Neuronal stem cell (in vitro differentiated cells): ENCODE measurements around the gene SPECC1.
A peak's percentile ranks its signal among the peaks of the same experiment; 100 is the strongest.

ENCODE experiments used
- DNase-seq: peaks from one replicate; pipeline ENCODE4 v3.0.0-alpha.2; 2013; ENCODE audit warnings: low spot score
- H2AFZ ChIP-seq: one replicate; pipeline ENCODE4 v1.6.1; 2013; ENCODE audit warnings: mild to moderate bottlenecking, low read length, inconsistent platforms
- H2AK5ac ChIP-seq: 2 replicates; pipeline ENCODE4 v1.6.1; 2013; ENCODE audit warnings: low read depth, mild to moderate bottlenecking, inconsistent platforms, low read length, moderate library complexity, mixed read lengths
- H2BK120ac ChIP-seq: 2 replicates; pipeline ENCODE4 v1.6.1; 2013; ENCODE audit warnings: low read depth, mild to moderate bottlenecking, inconsistent platforms, low read length, moderate library complexity, mixed read lengths
- H2BK12ac ChIP-seq: one replicate; pipeline ENCODE4 v1.6.1; 2013; ENCODE audit warnings: low read length, inconsistent platforms
- H2BK15ac ChIP-seq: 2 replicates; pipeline ENCODE4 v1.6.1; 2013; ENCODE audit warnings: mild to moderate bottlenecking, low read length, inconsistent platforms, mixed read lengths
- H2BK5ac ChIP-seq: one replicate; pipeline ENCODE4 v1.6.1; 2013; ENCODE audit warnings: inconsistent platforms, mild to moderate bottlenecking, low read length, moderate library complexity
- H3K14ac ChIP-seq: one replicate; pipeline ENCODE4 v1.6.1; 2013; ENCODE audit warnings: low read length, inconsistent platforms
- H3K18ac ChIP-seq: 2 replicates; pipeline ENCODE4 v1.6.1; 2013; ENCODE audit warnings: low read length, inconsistent platforms
- H3K23ac ChIP-seq: 2 replicates; pipeline ENCODE4 v1.6.1; 2013; ENCODE audit warnings: low read depth, mild to moderate bottlenecking, mixed read lengths, low read length, inconsistent platforms; ENCODE audit not compliant: poor library complexity
- H3K27ac ChIP-seq: replicated peaks from 3 replicates; pipeline ENCODE4 v1.5.1; 2013; ENCODE audit warnings: low read length, inconsistent platforms
- H3K27me3 ChIP-seq, 3 experiments: 2 replicates each; pipeline ENCODE4 v1.6.1; 2013; ENCODE audit warnings: low read length in 3 of 3, mild to moderate bottlenecking in 2 of 3, inconsistent platforms in 1 of 3, low read depth in 1 of 3, mixed read lengths in 1 of 3, moderate library complexity in 1 of 3; ENCODE audit not compliant: control insufficient read depth in 3 of 3, insufficient read depth in 3 of 3
- H3K36me3 ChIP-seq, 2 donors: replicated peaks in 1 of 2; 2 replicates each; pipeline ENCODE4 v1.6.1; 2013; ENCODE audit warnings: low read length in 2 of 2; ENCODE audit not compliant: control insufficient read depth in 2 of 2, insufficient read depth in 2 of 2
- H3K4ac ChIP-seq: 2 replicates; pipeline ENCODE4 v1.6.1; 2013; ENCODE audit warnings: inconsistent platforms, mild to moderate bottlenecking, low read length, moderate library complexity
- H3K4me1 ChIP-seq, 2 donors: 1 replicate in 1 of 2; 2 replicates in 1 of 2; pipeline ENCODE4 v1.6.1; 2013; ENCODE audit warnings: low read length in 2 of 2, low read depth in 1 of 2; ENCODE audit not compliant: control insufficient read depth in 2 of 2, insufficient read depth in 1 of 2
- H3K4me2 ChIP-seq: one replicate; pipeline ENCODE4 v1.6.1; 2013; ENCODE audit warnings: mild to moderate bottlenecking, low read length, inconsistent platforms; ENCODE audit not compliant: insufficient read depth, poor library complexity, severe bottlenecking
- H3K4me3 ChIP-seq, 2 donors: 2 replicates each; pipeline ENCODE4 v1.5.1; 2013; ENCODE audit warnings: low read length in 2 of 2, mild to moderate bottlenecking in 2 of 2, inconsistent platforms in 1 of 2, moderate library complexity in 1 of 2
- H3K79me1 ChIP-seq: one replicate; pipeline ENCODE4 v1.6.1; 2013; ENCODE audit warnings: low read depth, mild to moderate bottlenecking, inconsistent platforms, low read length, moderate library complexity
- H3K9ac ChIP-seq: one replicate; pipeline ENCODE4 v1.6.1; 2013; ENCODE audit warnings: mild to moderate bottlenecking, low read depth, low read length, inconsistent platforms; ENCODE audit not compliant: poor library complexity
- H3K9me3 ChIP-seq, 2 donors: replicated peaks in 1 of 2; 2 replicates each; pipeline versions ENCODE3 to v1.6.1; 2013; ENCODE audit warnings: low read length in 2 of 2, mild to moderate bottlenecking in 2 of 2, inconsistent platforms in 1 of 2, low read depth in 1 of 2, mixed read lengths in 1 of 2, moderate library complexity in 1 of 2; ENCODE audit not compliant: control insufficient read depth in 2 of 2, insufficient read depth in 1 of 2
- H4K8ac ChIP-seq: one replicate; pipeline ENCODE4 v1.6.1; 2013; ENCODE audit warnings: low read depth, mild to moderate bottlenecking, inconsistent platforms, low read length, moderate library complexity
- H4K91ac ChIP-seq: one replicate; pipeline ENCODE4 v1.6.1; 2013; ENCODE audit warnings: low read length, low read depth, mild to moderate bottlenecking, inconsistent platforms; ENCODE audit not compliant: poor library complexity
- WGBS, 2 donors: extraction: QIAGEN DNeasy Blood & Tissue Kit; methylation state at CpG; one replicate each; pipeline ENCODE4 v1.1.7; 2013; ENCODE audit warnings: missing lambda C conversion rate in 2 of 2, mixed read lengths in 1 of 2; ENCODE audit not compliant: insufficient read length in 2 of 2, insufficient replicate concordance in 1 of 2; ENCODE audit errors: extremely low coverage in 2 of 2; 5-methylcytosine and 5-hydroxymethylcytosine counted together

SPECC1 gene

DNA sequence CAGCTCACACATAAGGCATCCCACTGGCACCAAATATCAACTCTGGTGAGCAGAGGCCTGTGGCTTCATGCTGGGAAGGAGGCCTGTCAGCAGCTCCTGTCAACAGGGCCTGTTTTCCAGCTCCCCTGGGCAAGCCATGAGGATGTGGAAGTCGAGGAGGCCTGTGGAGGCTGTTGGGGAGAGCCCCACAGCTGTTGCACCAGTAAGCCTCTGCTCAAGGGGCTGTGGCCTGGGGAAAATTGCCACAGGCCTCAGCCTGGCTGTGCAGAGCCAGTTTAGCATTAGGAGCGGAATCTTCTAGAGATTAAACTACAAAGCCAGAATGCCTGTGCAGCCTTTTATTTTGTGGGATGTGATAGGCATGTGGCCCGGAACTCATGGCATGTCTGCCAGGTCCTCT is 202.1 kb downstream of the SPECC1 start:
- no peak overlapping the region for H2BK15ac ChIP-seq
- H3K14ac ChIP-seq = no peak overlapping the region
- peaks cover 3 to 17% of the 10 kb centered on the region in 2 donors for H3K36me3 ChIP-seq
- H4K8ac ChIP-seq = no peak overlapping the region
- no peak overlapping the region for H2BK120ac ChIP-seq
- H3K4ac ChIP-seq = no peak overlapping the region
- no peak overlapping the region for H4K91ac ChIP-seq
- H3K9ac ChIP-seq = no peak overlapping the region
- no peak overlapping the region for H3K27ac ChIP-seq
- WGBS, 2 donors = no CpG with 5 or more reads among the region's 3 CpGs
- no peak overlapping the region for H2BK5ac ChIP-seq
- DNase-seq = no peak
- H2BK12ac ChIP-seq = no peak overlapping the region
- peaks cover 3% of the 10 kb centered on the region for H3K79me1 ChIP-seq
- H3K4me1 ChIP-seq = peaks cover 0 to 5% of the 10 kb centered on the region in 2 donors
- no peak overlapping the region for H3K23ac ChIP-seq
- H2AFZ ChIP-seq = no peak overlapping the region
- H3K4me2 ChIP-seq = no peak overlapping the region
- peaks cover 0 to 10% of the 10 kb centered on the region in 2 donors for H3K9me3 ChIP-seq
- H2AK5ac ChIP-seq = no peak overlapping the region
- no peaks in the 10 kb centered on the region for H3K27me3 ChIP-seq
- H3K18ac ChIP-seq = no peak overlapping the region
- no peak overlapping the region for H3K4me3 ChIP-seq

DNA sequence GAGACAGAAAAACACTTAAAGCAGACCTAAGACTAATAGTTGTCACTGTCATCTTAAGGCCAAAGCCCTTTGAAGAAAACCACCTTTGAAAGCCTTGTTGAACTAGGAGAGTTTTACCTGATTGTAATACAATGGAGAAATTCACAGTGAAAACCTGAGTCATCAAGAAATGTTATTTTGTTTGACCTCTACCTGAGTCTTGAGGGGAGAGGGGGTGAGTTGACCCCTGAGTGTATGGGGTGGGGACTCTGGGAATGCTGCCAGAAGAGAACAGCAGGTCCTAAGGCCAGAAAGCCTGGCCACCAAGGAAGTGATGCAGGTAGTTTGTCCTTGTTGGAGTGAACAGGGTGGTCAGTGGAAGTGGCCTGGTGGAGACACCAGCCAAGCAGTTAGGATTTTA is 204.3 kb downstream of the SPECC1 start:
- H3K14ac ChIP-seq = no peak overlapping the region
- no peak overlapping the region for H3K9ac ChIP-seq
- H2AFZ ChIP-seq = no peak overlapping the region

DNA sequence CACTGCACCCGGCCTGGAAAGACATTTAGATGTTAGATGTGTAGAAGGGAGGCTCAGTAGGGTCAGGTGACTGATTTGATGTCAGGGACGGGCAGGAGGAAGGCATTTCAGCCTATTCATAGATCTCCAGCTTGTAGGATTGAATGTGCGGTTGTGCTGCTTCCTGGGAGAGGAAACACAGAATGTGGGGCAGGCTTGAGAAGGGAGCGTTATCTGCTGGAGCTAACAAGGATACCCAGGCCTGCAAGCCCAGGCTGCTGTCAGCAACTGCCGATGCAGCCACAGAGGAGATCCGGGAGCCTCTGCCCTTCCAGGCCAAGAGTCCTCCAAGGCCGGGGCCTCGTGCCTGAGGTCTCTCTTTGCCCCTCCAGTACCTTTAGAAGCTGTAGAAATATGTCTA is 205.6 kb downstream of the SPECC1 start:
- no peak overlapping the region for H3K4me3 ChIP-seq
- no CpG with 5 or more reads among the region's 8 CpGs for WGBS, 2 donors

More for the DNA sequence above, 204.3 kb downstream of the SPECC1 start:
- Histone ChIP-seq H3K4me3 (no peak overlapping the region), H3K36me3 (peaks cover 4 to 17% of the 10 kb centered on the region in 2 donors), H3K4ac (no peak overlapping the region), H2BK5ac (no peak overlapping the region), H3K27ac (no peak overlapping the region), H3K23ac (no peak overlapping the region), H3K4me2 (no peak overlapping the region), H4K8ac (no peak overlapping the region), H2AK5ac (no peak overlapping the region), H4K91ac (no peak overlapping the region), H3K4me1 (peaks cover 0 to 8% of the 10 kb centered on the region in 2 donors), H2BK15ac (no peak overlapping the region), H2BK12ac (no peak overlapping the region), H2BK120ac (no peak overlapping the region), H3K18ac (no peak overlapping the region), H3K27me3 (no peaks in the 10 kb centered on the region), H3K9me3 (peaks cover 0 to 10% of the 10 kb centered on the region in 2 donors), H3K79me1 (peaks cover 3% of the 10 kb centered on the region)
- DNase-seq = no peak

DNA sequence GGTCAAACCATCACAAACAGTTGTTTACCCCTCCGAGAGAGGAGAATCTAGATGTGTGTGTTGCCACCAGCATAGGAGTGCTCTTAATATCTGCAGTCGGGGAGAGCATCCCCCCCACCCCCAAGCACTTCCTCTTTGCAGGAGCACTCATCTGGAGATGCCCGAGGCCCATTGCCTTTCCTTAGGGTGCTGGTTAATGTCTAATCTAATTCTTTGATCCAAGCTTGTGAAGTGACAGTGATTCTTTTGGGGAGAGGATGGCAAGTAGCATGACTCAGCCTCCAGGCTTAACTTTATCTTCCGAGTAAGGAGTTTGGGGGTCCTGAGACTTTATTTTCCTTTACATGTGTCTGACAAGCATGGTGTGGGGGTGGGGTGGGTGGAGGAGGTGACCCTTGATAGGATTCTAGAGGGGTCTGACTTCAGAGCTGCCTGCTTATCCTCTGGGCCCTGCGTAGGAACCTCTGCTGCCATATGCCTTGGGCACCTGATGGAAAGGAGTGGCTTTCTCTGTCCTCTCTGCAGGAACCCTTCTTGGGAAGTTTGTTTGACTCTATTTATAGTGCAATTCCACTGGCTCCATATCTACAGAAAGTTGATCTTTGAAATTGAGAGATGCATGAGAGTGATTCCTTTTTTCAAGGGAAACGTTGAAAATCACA is 207.1 kb downstream of the SPECC1 start:
- no peak for DNase-seq
- Histone ChIP-seq H3K4me1 (peaks cover 0 to 8% of the 10 kb centered on the region in 2 donors), H3K79me1 (peaks cover 3% of the 10 kb centered on the region), H3K27me3 (no peaks in the 10 kb centered on the region), H2BK120ac (no peak overlapping the region), H3K14ac (no peak overlapping the region), H2BK15ac (no peak overlapping the region), H3K4me2 (no peak overlapping the region), H2AK5ac (no peak overlapping the region), H3K4me3 (no peak overlapping the region), H4K91ac (no peak overlapping the region), H4K8ac (no peak overlapping the region), H2AFZ (no peak overlapping the region), H3K4ac (no peak overlapping the region), H3K23ac (no peak overlapping the region), H3K36me3 (peaks cover 3 to 12% of the 10 kb centered on the region in 2 donors), H3K18ac (peak overlapping the region; percentile 44), H3K9me3 (peaks cover 0 to 14% of the 10 kb centered on the region in 2 donors), H3K27ac (no peak overlapping the region), H2BK5ac (no peak overlapping the region), H3K9ac (no peak overlapping the region), H2BK12ac (no peak overlapping the region)
- WGBS, 2 donors = no CpG with 5 or more reads among the region's 6 CpGs

More for the DNA sequence above, 205.6 kb downstream of the SPECC1 start:
- Histone ChIP-seq H2AK5ac (no peak overlapping the region), H2BK15ac (no peak overlapping the region), H3K4ac (no peak overlapping the region), H3K36me3 (peaks cover 4 to 17% of the 10 kb centered on the region in 2 donors), H3K9me3 (peaks cover 0 to 14% of the 10 kb centered on the region in 2 donors), H3K9ac (peak overlapping the region; percentile 30), H2AFZ (no peak overlapping the region), H3K4me1 (peaks cover 0 to 8% of the 10 kb centered on the region in 2 donors), H3K23ac (no peak overlapping the region), H3K27ac (no peak overlapping the region), H3K27me3 (no peaks in the 10 kb centered on the region), H2BK120ac (no peak overlapping the region), H2BK5ac (no peak overlapping the region), H4K91ac (no peak overlapping the region), H2BK12ac (no peak overlapping the region), H3K14ac (no peak overlapping the region), H3K79me1 (peaks cover 3% of the 10 kb centered on the region), H3K18ac (peak overlapping the region; percentile 72), H4K8ac (no peak overlapping the region), H3K4me2 (no peak overlapping the region)
- no peak for DNase-seq
